Nephron progenitor cell (in vitro differentiated cells): ENCODE measurements around the gene UMAD1.

Source experiments
- DNase-seq: peaks from one replicate; pipeline ENCODE4 v3.0.0; 2021
- H3K27ac Mint-ChIP-seq: 2 replicates; pipeline ENCODE4 v1.8.0; 2021; ENCODE audit warnings: mild to moderate bottlenecking, moderate library complexity, mixed read lengths
- H3K27me3 Mint-ChIP-seq: 2 replicates; pipeline ENCODE4 v1.8.0; 2021; ENCODE audit warnings: mild to moderate bottlenecking, low read depth, mixed read lengths; ENCODE audit not compliant: poor library complexity
- H3K36me3 Mint-ChIP-seq: 2 replicates; pipeline ENCODE4 v1.8.0; 2021; ENCODE audit warnings: low read depth, mixed read lengths
- H3K4me1 Mint-ChIP-seq: 2 replicates; pipeline ENCODE4 v1.8.0; 2021; ENCODE audit warnings: mixed read lengths
- H3K4me3 Mint-ChIP-seq: 2 replicates; pipeline ENCODE4 v1.8.0; 2021; ENCODE audit warnings: mild to moderate bottlenecking, moderate library complexity, mixed read lengths
- H3K9me3 Mint-ChIP-seq: 2 replicates; pipeline ENCODE4 v1.8.0; 2021; ENCODE audit warnings: mild to moderate bottlenecking, moderate library complexity, mixed read lengths
- CTCF ChIP-seq: fragments of 200-600 bp; sonication (generic); IDR thresholded peaks from 2 replicates; pipeline ENCODE4 v1.5.0; 2021; ENCODE audit warnings: antibody characterized with exemption

The UMAD1 gene

DNA sequence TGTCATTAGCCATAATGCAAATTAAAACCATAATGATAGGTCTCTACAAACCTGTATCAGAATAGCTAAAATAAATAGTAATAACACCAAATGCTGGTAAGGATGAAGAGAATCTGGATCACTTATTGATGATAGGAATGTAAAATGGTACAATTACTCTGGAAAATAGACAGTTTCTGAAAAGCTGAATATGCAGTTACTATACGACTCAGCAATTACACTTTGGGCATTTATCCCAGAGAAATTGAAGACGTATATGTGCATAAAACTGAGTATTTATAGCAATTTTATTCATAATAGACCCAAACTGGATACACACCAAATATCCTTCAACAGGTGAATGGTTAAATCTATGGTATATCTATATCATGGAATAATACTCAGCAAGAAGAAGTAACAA, 69.9 kb downstream of the UMAD1 start:
- Mint-ChIP-seq H3K36me3 (no peaks in the 10 kb centered on the region), H3K27ac (no peak overlapping the region), H3K9me3 (no peaks in the 10 kb centered on the region), H3K27me3 (peaks cover 2% of the 10 kb centered on the region), H3K4me1 (peaks cover 28% of the 10 kb centered on the region), H3K4me3 (no peak overlapping the region)
- no peak for TF ChIP-seq CTCF
- DNase-seq: no peak

DNA sequence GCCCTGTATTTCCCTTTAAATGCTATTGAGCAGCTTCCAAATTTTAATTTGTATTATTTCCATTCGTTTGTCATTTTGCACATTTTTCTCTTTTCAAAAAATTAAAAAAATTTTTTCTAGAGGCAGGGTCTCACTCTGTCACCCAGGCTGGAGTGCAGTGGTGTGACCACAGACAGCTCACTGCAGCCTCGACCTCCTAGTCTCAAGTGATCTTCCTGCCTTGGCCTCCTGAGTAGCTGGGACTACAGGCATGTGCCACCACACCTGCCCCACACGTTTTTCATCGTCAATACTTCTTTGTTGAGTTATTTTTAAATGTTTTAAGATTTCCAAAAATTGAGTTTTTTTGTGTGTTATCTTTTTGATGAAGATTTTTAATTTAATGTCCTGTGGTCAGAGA, 73.2 kb downstream of the UMAD1 start:
- peaks cover 11% of the 10 kb centered on the region for H3K4me1 Mint-ChIP-seq
- H3K9me3 Mint-ChIP-seq: no peaks in the 10 kb centered on the region
- no peak for DNase-seq
- no peak overlapping the region for H3K27ac Mint-ChIP-seq
- peaks cover 5% of the 10 kb centered on the region for H3K27me3 Mint-ChIP-seq
- TF ChIP-seq CTCF: no peak
- H3K36me3 Mint-ChIP-seq: no peaks in the 10 kb centered on the region
- H3K4me3 Mint-ChIP-seq: no peak overlapping the region

DNA sequence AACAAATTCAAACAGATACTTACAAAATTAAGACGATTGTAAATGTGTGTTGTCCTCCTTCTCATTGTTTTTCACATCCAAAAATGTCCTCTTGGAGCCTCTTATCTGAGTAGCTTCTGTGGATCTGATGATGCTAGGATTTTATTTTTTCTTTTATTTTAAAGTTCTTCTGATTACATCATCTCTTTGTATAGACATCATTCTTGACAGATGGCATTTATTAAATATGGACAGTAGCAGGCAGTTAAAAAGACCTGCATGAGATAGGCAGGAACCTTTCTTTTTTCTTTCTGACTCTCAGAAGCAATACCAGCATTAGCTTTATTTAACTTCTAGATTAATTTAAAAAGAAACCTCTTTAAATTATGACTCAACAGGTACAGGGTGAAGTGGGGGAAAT, 77.9 kb downstream of the UMAD1 start, which contains the start of gene RPA3:
RPA3 (minus strand) TSS at position 116 of the 400 bp plus-strand sequence. CDS start 78,189 bp downstream, outside the sequence.
- Mint-ChIP-seq H3K4me3 (no peak within 1 kb of the TSS), H3K4me1 (no peaks in the 10 kb centered on the region), H3K9me3 (peaks cover 3% of the 10 kb centered on the region), H3K27me3 (peaks cover 2% of the 10 kb centered on the region), H3K36me3 (peaks cover 9% of the 10 kb centered on the region), H3K27ac (no peak within 1 kb of the TSS)
- DNase-seq: no peak
- TF ChIP-seq CTCF: no peak

DNA sequence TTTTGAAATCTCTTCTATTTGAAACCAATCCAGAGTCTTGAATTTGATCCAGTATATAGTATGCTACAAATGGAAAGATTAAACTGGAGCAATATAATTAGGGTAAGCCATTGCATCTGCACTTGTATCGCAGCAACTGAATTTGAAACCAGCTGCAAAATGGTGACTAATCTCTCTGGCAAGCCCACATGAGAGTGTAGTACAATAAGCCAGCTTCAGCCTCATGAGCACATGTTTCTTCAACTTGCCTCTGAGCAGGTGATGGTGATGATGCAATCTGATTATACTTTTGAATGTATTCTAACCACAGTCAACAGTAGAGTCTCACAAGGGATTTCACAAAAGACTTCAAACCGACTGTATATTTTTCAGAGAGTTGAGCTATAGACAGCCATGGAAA, 78.7 kb downstream of the UMAD1 start:
- no peak overlapping the region for H3K4me3 Mint-ChIP-seq
- H3K9me3 Mint-ChIP-seq: peaks cover 3% of the 10 kb centered on the region
- no peak for TF ChIP-seq CTCF
- DNase-seq: no peak
- H3K27ac Mint-ChIP-seq: no peak overlapping the region
- peaks cover 9% of the 10 kb centered on the region for H3K36me3 Mint-ChIP-seq
- H3K27me3 Mint-ChIP-seq: peaks cover 2% of the 10 kb centered on the region
- no peaks in the 10 kb centered on the region for H3K4me1 Mint-ChIP-seq

GRCh38 chr7:7720193-7720592, 79.6 kb downstream of the UMAD1 start:
- H3K9me3 Mint-ChIP-seq: peaks cover 3% of the 10 kb centered on the region
- TF ChIP-seq CTCF: no peak
- H3K27ac Mint-ChIP-seq: no peak overlapping the region
- peaks cover 2% of the 10 kb centered on the region for H3K27me3 Mint-ChIP-seq
- peaks cover 9% of the 10 kb centered on the region for H3K36me3 Mint-ChIP-seq
- no peak for DNase-seq
- H3K4me1 Mint-ChIP-seq: no peaks in the 10 kb centered on the region
- H3K4me3 Mint-ChIP-seq: no peak overlapping the region

GRCh38 chr7:7720750-7721621, 80.4 kb downstream of the UMAD1 start:
- DNase-seq: no peak
- no peak for TF ChIP-seq CTCF
- peaks cover 1% of the 10 kb centered on the region for H3K27me3 Mint-ChIP-seq
- H3K36me3 Mint-ChIP-seq: peaks cover 9% of the 10 kb centered on the region
- H3K4me1 Mint-ChIP-seq: no peaks in the 10 kb centered on the region
- H3K4me3 Mint-ChIP-seq: no peak overlapping the region
- no peak overlapping the region for H3K27ac Mint-ChIP-seq
- peaks cover 6% of the 10 kb centered on the region for H3K9me3 Mint-ChIP-seq
